Hepatocyte (in vitro differentiated cells): ENCODE results near the gene DOCK4. TPM values are rescaled to one million over a fixed set of nuclear protein-coding genes. Genes with fewer than 3 reads are reported as not detected.

ENCODE experiments used
- DNase-seq: peaks from one replicate; pipeline ENCODE4 v3.0.0-alpha.2; 2016; ENCODE audit warnings: low spot score
- H2AFZ ChIP-seq: fragments of 200-600 bp; sonication (generic); 2 replicates; pipeline ENCODE4 v1.6.0; 2016; ENCODE audit warnings: antibody characterized with exemption, mild to moderate bottlenecking
- H3K27ac ChIP-seq: fragments of 200-600 bp; sonication (generic); 2 replicates; pipeline ENCODE4 v1.5.1; 2016; ENCODE audit warnings: mild to moderate bottlenecking
- H3K27me3 ChIP-seq: fragments of 200-600 bp; sonication (generic); 2 replicates; pipeline ENCODE4 v1.6.1; 2016
- H3K36me3 ChIP-seq: fragments of 200-600 bp; sonication (generic); replicated peaks from 2 replicates; pipeline ENCODE4 v1.5.1; 2016; ENCODE audit warnings: low read depth; ENCODE audit not compliant: insufficient read depth
- H3K4me1 ChIP-seq: fragments of 200-600 bp; sonication (generic); 2 replicates; pipeline ENCODE4 v1.5.1; 2016; ENCODE audit warnings: mild to moderate bottlenecking, moderate library complexity; ENCODE audit not compliant: insufficient read depth
- H3K4me2 ChIP-seq: fragments of 200-600 bp; sonication (generic); 2 replicates; pipeline ENCODE4 v1.6.0; 2016
- H3K4me3 ChIP-seq: fragments of 200-600 bp; sonication (generic); 2 replicates; pipeline ENCODE4 v1.5.1; 2016; ENCODE audit warnings: mild to moderate bottlenecking
- H3K79me2 ChIP-seq: fragments of 200-600 bp; sonication (generic); 2 replicates; pipeline ENCODE4 v1.6.0; 2017; ENCODE audit warnings: mild to moderate bottlenecking
- H3K9me2 ChIP-seq: fragments of 200-600 bp; sonication (generic); replicated peaks from 2 replicates; pipeline ENCODE4 v1.6.0; 2017; ENCODE audit warnings: mild to moderate bottlenecking; ENCODE audit not compliant: insufficient read depth
- H3K9me3 ChIP-seq: fragments of 200-600 bp; sonication (generic); 2 replicates; pipeline ENCODE4 v1.5.1; 2016; ENCODE audit warnings: low read depth, mild to moderate bottlenecking
- H4K20me1 ChIP-seq: fragments of 200-600 bp; sonication (generic); 2 replicates; pipeline ENCODE4 v1.6.0; 2016; ENCODE audit warnings: mild to moderate bottlenecking; ENCODE audit not compliant: insufficient read depth, poor library complexity, severe bottlenecking
- CTCF ChIP-seq: fragments of 200-600 bp; sonication (generic); IDR thresholded peaks from 2 replicates; pipeline ENCODE4 v1.5.1; 2016; ENCODE audit warnings: antibody characterized with exemption, mild to moderate bottlenecking; ENCODE audit not compliant: poor library complexity
- EZH2 ChIP-seq: fragments of 200-600 bp; sonication (generic); IDR thresholded peaks from 2 replicates; pipeline ENCODE4 v1.6.1; 2016; ENCODE audit warnings: antibody characterized with exemption, mild to moderate bottlenecking, borderline replicate concordance
- EZH2phosphoT487 ChIP-seq: fragments of 200-600 bp; sonication (generic); IDR thresholded peaks from one replicate; pipeline ENCODE4 v1.6.1; 2018; ENCODE audit warnings: antibody characterized with exemption, mild to moderate bottlenecking, low read depth, moderate library complexity; ENCODE audit not compliant: unreplicated experiment, severe bottlenecking
- WGBS: methylation state at CpG from one replicate; pipeline ENCODE4 v1.1.6; 2016; ENCODE audit warnings: low lambda C conversion rate; ENCODE audit errors: missing lambda C conversion rate; 5-methylcytosine and 5-hydroxymethylcytosine counted together
- polyA plus RNA-seq: library from polyadenylated mRNA; unstranded; fragments of >200 nt; fragmentation: Nextera tagmentation; extraction: Ambion mirVana; gene quantifications from 2 replicates; pipeline ENCODE4 v1.2.1, GENCODE V29; 2016
- total RNA-seq: library from RNA; depleted of rRNA; stranded (reverse); fragments of >200 nt; gene quantifications from 2 replicates; pipeline ENCODE4 v1.2.3, GENCODE V29; 2014

DOCK4 gene
- total and polyA plus RNA-seq, 2 experiments from 2014 or later = 4.4 to 22.9 TPM

- H3K79me2 ChIP-seq = no peaks in the 10 kb centered on the region
- H3K4me1 ChIP-seq = no peaks in the 10 kb centered on the region
- no peaks in the 10 kb centered on the region for H3K36me3 ChIP-seq
- H2AFZ ChIP-seq = no peak overlapping the region
- H3K4me3 ChIP-seq = no peak overlapping the region
- no peak overlapping the region for H3K27ac ChIP-seq
- H3K27me3 ChIP-seq = no peaks in the 10 kb centered on the region
- H3K4me2 ChIP-seq = no peak overlapping the region
- no peaks in the 10 kb centered on the region for H3K9me3 ChIP-seq
- no peak for TF ChIP-seq CTCF
- H4K20me1 ChIP-seq = no peaks in the 10 kb centered on the region
- DNase-seq = no peak
- WGBS = 78% methylated on average over 3 of the region's 3 CpGs
- H3K9me2 ChIP-seq = no peaks in the 10 kb centered on the region
Measured at GRCh38 chr7:111892588-111892987, 313.6 kb downstream of the DOCK4 start.

GRCh38 chr7:111887734-111888133 is 318.5 kb downstream of the DOCK4 start:
- Histone ChIP-seq H3K4me2 (no peak overlapping the region), H3K27me3 (no peaks in the 10 kb centered on the region), H3K36me3 (no peaks in the 10 kb centered on the region), H4K20me1 (no peaks in the 10 kb centered on the region), H3K4me1 (no peaks in the 10 kb centered on the region), H3K9me3 (no peaks in the 10 kb centered on the region), H3K4me3 (no peak overlapping the region), H3K79me2 (no peaks in the 10 kb centered on the region), H3K9me2 (no peaks in the 10 kb centered on the region), H2AFZ (no peak overlapping the region), H3K27ac (no peak overlapping the region)
- no peak for DNase-seq
- 92% methylated on average over 1 of the region's 1 CpG for WGBS
- no peak for TF ChIP-seq EZH2
- TF ChIP-seq EZH2phosphoT487 = no peak
- no peak for TF ChIP-seq CTCF

GRCh38 chr7:111886233-111886632 is 320.0 kb downstream of the DOCK4 start:
- Histone ChIP-seq H3K9me2 (no peaks in the 10 kb centered on the region), H3K4me1 (no peaks in the 10 kb centered on the region), H3K79me2 (no peaks in the 10 kb centered on the region), H2AFZ (no peak overlapping the region), H3K27ac (no peak overlapping the region), H3K9me3 (no peaks in the 10 kb centered on the region), H3K27me3 (no peaks in the 10 kb centered on the region), H4K20me1 (no peaks in the 10 kb centered on the region), H3K36me3 (no peaks in the 10 kb centered on the region), H3K4me2 (no peak overlapping the region), H3K4me3 (no peak overlapping the region)
- 55% methylated on average over 2 of the region's 2 CpGs for WGBS
- no peak for DNase-seq
- TF ChIP-seq EZH2 (no peak), EZH2phosphoT487 (no peak), CTCF (no peak)

GRCh38 chr7:111883241-111883640 is 323.0 kb downstream of the DOCK4 start:
- Histone ChIP-seq H3K36me3 (no peaks in the 10 kb centered on the region), H3K27me3 (no peaks in the 10 kb centered on the region), H4K20me1 (no peaks in the 10 kb centered on the region), H3K9me2 (no peaks in the 10 kb centered on the region), H2AFZ (no peak overlapping the region), H3K4me1 (no peaks in the 10 kb centered on the region), H3K4me2 (no peak overlapping the region), H3K79me2 (no peaks in the 10 kb centered on the region), H3K4me3 (no peak overlapping the region), H3K9me3 (no peaks in the 10 kb centered on the region), H3K27ac (no peak overlapping the region)
- TF ChIP-seq EZH2phosphoT487 (no peak), EZH2 (no peak), CTCF (no peak)
- DNase-seq = no peak
